Trophoblast cell (in vitro differentiated cells and primary cell): Measurements from ENCODE around the gene CADM1.

Experiments
- DNase-seq, 2 donors: peaks; one replicate each; pipeline ENCODE4 v3.0.0-alpha.2; 2016
- H2AFZ ChIP-seq: 2 replicates; pipeline ENCODE4 v1.6.1; 2013; ENCODE audit warnings: low read length, moderate library complexity, mild to moderate bottlenecking; ENCODE audit not compliant: insufficient read depth, poor library complexity
- H2AK5ac ChIP-seq: 2 replicates; pipeline ENCODE4 v1.6.1; 2013; ENCODE audit warnings: mild to moderate bottlenecking, low read length
- H2BK120ac ChIP-seq: 2 replicates; pipeline ENCODE4 v1.6.1; 2013; ENCODE audit warnings: low read length, mild to moderate bottlenecking, moderate library complexity; ENCODE audit not compliant: insufficient read depth, poor library complexity
- H2BK12ac ChIP-seq: 2 replicates; pipeline ENCODE4 v1.6.1; 2013; ENCODE audit warnings: mild to moderate bottlenecking, low read length, moderate library complexity
- H2BK5ac ChIP-seq: 2 replicates; pipeline ENCODE4 v1.6.1; 2013; ENCODE audit warnings: low read length, low read depth, moderate library complexity, mild to moderate bottlenecking; ENCODE audit not compliant: poor library complexity
- H3K14ac ChIP-seq: 2 replicates; pipeline ENCODE4 v1.6.1; 2013; ENCODE audit warnings: mild to moderate bottlenecking, low read length
- H3K18ac ChIP-seq: 2 replicates; pipeline ENCODE4 v1.6.1; 2013; ENCODE audit warnings: mild to moderate bottlenecking, low read length
- H3K23ac ChIP-seq: 2 replicates; pipeline ENCODE4 v1.6.1; 2013; ENCODE audit warnings: low read length
- H3K27ac ChIP-seq: 2 replicates; pipeline ENCODE4 v1.5.1; 2013; ENCODE audit warnings: low read depth, mild to moderate bottlenecking, inconsistent platforms, low read length, moderate library complexity
- H3K27me3 ChIP-seq: 2 replicates; pipeline ENCODE4 v1.6.1; 2013; ENCODE audit warnings: inconsistent platforms, mild to moderate bottlenecking, low read length, moderate library complexity; ENCODE audit not compliant: insufficient read depth
- H3K36me3 ChIP-seq, 2 experiments: 1 replicate in 1 of 2; 2 replicates in 1 of 2; pipeline ENCODE4 v1.6.1; 2013; ENCODE audit warnings: low read length in 2 of 2, mild to moderate bottlenecking in 2 of 2, moderate library complexity in 1 of 2; ENCODE audit not compliant: insufficient read depth in 2 of 2, control insufficient read depth in 1 of 2
- H3K4ac ChIP-seq: 2 replicates; pipeline ENCODE4 v1.6.1; 2013; ENCODE audit warnings: low read depth, mild to moderate bottlenecking, low read length, moderate library complexity
- H3K4me1 ChIP-seq, 2 experiments: 1 replicate in 1 of 2; 2 replicates in 1 of 2; pipeline ENCODE4 v1.6.1; 2013; ENCODE audit warnings: low read length in 2 of 2, mild to moderate bottlenecking in 2 of 2, moderate library complexity in 1 of 2; ENCODE audit not compliant: insufficient read depth in 2 of 2, control insufficient read depth in 1 of 2
- H3K4me2 ChIP-seq: 2 replicates; pipeline ENCODE4 v1.6.1; 2013; ENCODE audit warnings: inconsistent platforms, mild to moderate bottlenecking, low read length, moderate library complexity
- H3K4me3 ChIP-seq: 2 replicates; pipeline ENCODE4 v1.5.1; 2013; ENCODE audit warnings: mild to moderate bottlenecking, low read depth, low read length, inconsistent platforms
- H3K79me1 ChIP-seq: one replicate; pipeline ENCODE4 v1.6.1; 2013; ENCODE audit warnings: low read length
- H3K79me2 ChIP-seq: 2 replicates; pipeline ENCODE4 v1.6.1; 2013; ENCODE audit warnings: low read length, mild to moderate bottlenecking; ENCODE audit not compliant: control insufficient read depth, insufficient read depth, poor library complexity
- H3K9ac ChIP-seq: 2 replicates; pipeline ENCODE4 v1.6.1; 2013; ENCODE audit warnings: mild to moderate bottlenecking, low read length
- H3K9me3 ChIP-seq: 2 replicates; pipeline ENCODE4 v1.6.1; 2013; ENCODE audit warnings: low read depth, mild to moderate bottlenecking, control low read depth, inconsistent platforms, low read length; ENCODE audit not compliant: insufficient read depth
- H4K12ac ChIP-seq: 2 replicates; pipeline ENCODE4 v1.6.1; 2013; ENCODE audit warnings: low read depth, mild to moderate bottlenecking, low read length, moderate library complexity
- H4K8ac ChIP-seq: 2 replicates; pipeline ENCODE4 v1.6.1; 2013; ENCODE audit warnings: low read depth, mild to moderate bottlenecking, low read length, moderate library complexity
- H4K91ac ChIP-seq: one replicate; pipeline ENCODE4 v1.6.1; 2013; ENCODE audit warnings: low read depth, mild to moderate bottlenecking, low read length, moderate library complexity
- WGBS: extraction: QIAGEN DNeasy Blood & Tissue Kit; methylation state at CpG from one replicate; pipeline ENCODE4 v1.1.7; 2013; ENCODE audit warnings: missing lambda C conversion rate; ENCODE audit not compliant: insufficient read length, insufficient coverage; ENCODE audit errors: extremely low coverage; 5-methylcytosine and 5-hydroxymethylcytosine counted together

CADM1 gene

GRCh38 chr11:115527534-115528125, 23.4 kb upstream of the CADM1 start:
- H2AK5ac ChIP-seq, result no peak overlapping the region
- H2BK12ac ChIP-seq, result peak overlapping the region; percentile 50
- no peak overlapping the region for H2BK120ac ChIP-seq
- no CpG with 5 or more reads among the region's 2 CpGs for WGBS
- no peak overlapping the region for H3K4ac ChIP-seq
- H3K4me1 ChIP-seq, result peaks cover 7 to 8% of the 10 kb centered on the region in 2 experiments
- H3K4me2 ChIP-seq, result peak overlapping the region; percentile 38
- no peaks in the 10 kb centered on the region for H3K79me1 ChIP-seq
- H3K9me3 ChIP-seq, result no peaks in the 10 kb centered on the region
- H4K91ac ChIP-seq, result no peak overlapping the region
- H3K18ac ChIP-seq, result no peak overlapping the region
- H3K23ac ChIP-seq, result no peak overlapping the region
- no peaks in the 10 kb centered on the region for H3K27me3 ChIP-seq
- DNase-seq, result peak in 1 of 2 donors; percentile 46
- H3K4me3 ChIP-seq, result no peak overlapping the region
- H3K9ac ChIP-seq, result no peak overlapping the region
- H4K12ac ChIP-seq, result no peak overlapping the region
- no peak overlapping the region for H2BK5ac ChIP-seq
- H3K14ac ChIP-seq, result no peak overlapping the region
- no peak overlapping the region for H2AFZ ChIP-seq
- H4K8ac ChIP-seq, result no peak overlapping the region
- H3K79me2 ChIP-seq, result no peaks in the 10 kb centered on the region
- H3K36me3 ChIP-seq, result no peaks in the 10 kb centered on the region
- no peak overlapping the region for H3K27ac ChIP-seq

DNA sequence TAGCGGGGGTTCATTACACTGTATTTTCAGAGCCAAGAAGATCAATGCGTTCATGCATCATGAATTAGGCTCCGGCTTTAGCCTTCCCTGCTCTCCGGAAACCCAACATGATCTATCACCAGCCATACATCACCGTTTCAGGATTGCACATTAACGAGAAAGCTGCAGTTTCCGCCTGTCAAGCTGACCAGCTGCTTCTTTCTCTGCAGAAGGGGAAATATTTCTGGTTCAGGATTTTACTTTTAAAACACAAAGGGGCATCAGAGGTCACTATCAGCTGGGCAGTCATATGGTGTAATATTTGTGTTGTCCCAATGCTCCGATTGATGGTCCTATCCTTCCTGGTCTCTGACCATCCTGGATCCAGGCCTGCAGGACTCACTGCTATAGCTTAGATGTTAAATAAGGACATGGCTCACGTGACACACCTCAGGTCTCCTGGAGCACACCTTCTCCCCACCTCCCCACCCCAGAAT, 21.4 kb upstream of the CADM1 start:
- no CpG with 5 or more reads among the region's 9 CpGs for WGBS
- H3K4me2 ChIP-seq, result no peak overlapping the region
- no peaks in the 10 kb centered on the region for H3K36me3 ChIP-seq
- no peak overlapping the region for H4K91ac ChIP-seq
- H3K4ac ChIP-seq, result no peak overlapping the region
- H2BK12ac ChIP-seq, result no peak overlapping the region
- H3K27me3 ChIP-seq, result no peaks in the 10 kb centered on the region
- peaks cover 7 to 8% of the 10 kb centered on the region in 2 experiments for H3K4me1 ChIP-seq
- H2AFZ ChIP-seq, result no peak overlapping the region
- H2BK120ac ChIP-seq, result no peak overlapping the region
- H3K9ac ChIP-seq, result no peak overlapping the region
- H3K79me1 ChIP-seq, result no peaks in the 10 kb centered on the region
- no peak overlapping the region for H2AK5ac ChIP-seq
- no peak overlapping the region for H3K14ac ChIP-seq
- H3K23ac ChIP-seq, result no peak overlapping the region
- H4K8ac ChIP-seq, result no peak overlapping the region
- H3K4me3 ChIP-seq, result no peak overlapping the region
- DNase-seq, result no peak
- no peaks in the 10 kb centered on the region for H3K9me3 ChIP-seq
- H3K18ac ChIP-seq, result no peak overlapping the region
- no peak overlapping the region for H2BK5ac ChIP-seq
- H4K12ac ChIP-seq, result no peak overlapping the region
- H3K79me2 ChIP-seq, result no peaks in the 10 kb centered on the region
- H3K27ac ChIP-seq, result no peak overlapping the region

DNA sequence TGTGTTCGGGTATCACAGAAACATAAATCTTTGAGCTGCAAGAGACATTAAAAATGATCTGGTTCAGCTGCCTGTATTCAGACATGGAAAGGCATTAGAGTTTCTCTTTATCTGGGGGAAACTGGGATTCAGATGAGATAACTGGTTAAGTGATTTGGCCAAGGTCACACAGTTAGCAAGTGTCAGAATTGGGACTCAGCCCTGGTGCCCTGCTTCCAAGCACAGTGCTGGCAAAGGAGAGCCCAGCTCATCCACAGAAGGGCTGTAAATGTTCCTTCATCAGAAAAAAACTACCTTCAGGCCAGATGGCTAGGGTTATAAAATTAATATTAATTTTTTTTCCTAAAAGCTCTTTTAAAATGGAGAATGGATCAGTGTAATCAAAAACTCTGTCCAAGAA, 20.4 kb upstream of the CADM1 start:
- H3K27ac ChIP-seq, result no peak overlapping the region

GRCh38 chr11:115523727-115524399, 19.6 kb upstream of the CADM1 start:
- H4K8ac ChIP-seq, result no peak overlapping the region
- H3K4me3 ChIP-seq, result no peak overlapping the region
- no peak overlapping the region for H3K23ac ChIP-seq
- no peak overlapping the region for H2BK12ac ChIP-seq
- H3K4me2 ChIP-seq, result no peak overlapping the region
- no peak overlapping the region for H3K14ac ChIP-seq
- H3K9ac ChIP-seq, result no peak overlapping the region
- H3K79me2 ChIP-seq, result no peaks in the 10 kb centered on the region
- peaks cover 7 to 8% of the 10 kb centered on the region in 2 experiments for H3K4me1 ChIP-seq
- no peak overlapping the region for H4K12ac ChIP-seq
- no peak overlapping the region for H2AK5ac ChIP-seq
- no peak overlapping the region for H3K4ac ChIP-seq
- no peaks in the 10 kb centered on the region for H3K36me3 ChIP-seq
- no peak overlapping the region for H4K91ac ChIP-seq
- H3K9me3 ChIP-seq, result no peaks in the 10 kb centered on the region
- DNase-seq, result no peak
- no CpG with 5 or more reads among the region's 2 CpGs for WGBS
- H3K18ac ChIP-seq, result no peak overlapping the region
- no peak overlapping the region for H2BK5ac ChIP-seq
- no peak overlapping the region for H2AFZ ChIP-seq
- H3K27me3 ChIP-seq, result no peaks in the 10 kb centered on the region
- no peak overlapping the region for H3K27ac ChIP-seq
- H2BK120ac ChIP-seq, result no peak overlapping the region
- H3K79me1 ChIP-seq, result no peaks in the 10 kb centered on the region

More for the DNA sequence above, 20.4 kb upstream of the CADM1 start:
- no CpG with 5 or more reads among the region's 1 CpG for WGBS
- Histone ChIP-seq H3K4me3 (no peak overlapping the region), H4K8ac (no peak overlapping the region), H2BK12ac (no peak overlapping the region), H3K36me3 (no peaks in the 10 kb centered on the region), H4K91ac (no peak overlapping the region), H3K14ac (no peak overlapping the region), H3K18ac (no peak overlapping the region), H3K4me2 (no peak overlapping the region), H3K79me1 (no peaks in the 10 kb centered on the region), H3K27me3 (no peaks in the 10 kb centered on the region), H3K9ac (no peak overlapping the region), H2AFZ (no peak overlapping the region), H3K4ac (no peak overlapping the region), H2BK5ac (no peak overlapping the region), H3K4me1 (peaks cover 7 to 8% of the 10 kb centered on the region in 2 experiments), H3K23ac (no peak overlapping the region), H2BK120ac (no peak overlapping the region), H3K9me3 (no peaks in the 10 kb centered on the region), H4K12ac (no peak overlapping the region), H2AK5ac (no peak overlapping the region), H3K79me2 (no peaks in the 10 kb centered on the region)
- DNase-seq, result no peak
